NCI-H128 (cell line): ENCODE measurements around the gene CLMN.

Experiments used
- DNase-seq: peaks from one replicate; lab custom pipeline; 2025; ENCODE audit not compliant: unreplicated experiment; lab: John Stamatoyannopoulos, UW

Gene CLMN

GRCh38 chr14:95341564-95341963 is 21.9 kb upstream of the CLMN start:
- no peak for DNase-seq

- no peak for DNase-seq
Measured at GRCh38 chr14:95341115-95341514, 21.4 kb upstream of the CLMN start.

GRCh38 chr14:95340201-95340697 is 20.5 kb upstream of the CLMN start:
- DNase-seq: no peak

GRCh38 chr14:95339301-95339865 is 19.7 kb upstream of the CLMN start:
- DNase-seq: no peak

- no peak for DNase-seq
Measured at GRCh38 chr14:95338436-95338835, 18.7 kb upstream of the CLMN start.

- no peak for DNase-seq
Measured at GRCh38 chr14:95337041-95337595, 17.4 kb upstream of the CLMN start.

- DNase-seq: no peak
Measured at GRCh38 chr14:95336192-95336760, 16.6 kb upstream of the CLMN start.

GRCh38 chr14:95335071-95335470 is 15.4 kb upstream of the CLMN start:
- DNase-seq: no peak

GRCh38 chr14:95334044-95334443 is 14.3 kb upstream of the CLMN start:
- no peak for DNase-seq

- no peak for DNase-seq
Measured at GRCh38 chr14:95332641-95333040, 12.9 kb upstream of the CLMN start.

- DNase-seq: no peak
Measured at GRCh38 chr14:95331708-95332408, 12.2 kb upstream of the CLMN start.

GRCh38 chr14:95330591-95331370 is 11.1 kb upstream of the CLMN start:
- no peak for DNase-seq

GRCh38 chr14:95329941-95330340 is 10.2 kb upstream of the CLMN start:
- no peak for DNase-seq

- no peak for DNase-seq
Measured at GRCh38 chr14:95328729-95329503, 9.2 kb upstream of the CLMN start.

- DNase-seq: no peak
Measured at GRCh38 chr14:95327558-95328374, 8.1 kb upstream of the CLMN start.

- no peak for DNase-seq
Measured at GRCh38 chr14:95326987-95327386, 7.3 kb upstream of the CLMN start.

GRCh38 chr14:95323917-95324316 is 4.2 kb upstream of the CLMN start:
- DNase-seq: no peak

GRCh38 chr14:95323361-95323760 is 3.7 kb upstream of the CLMN start:
- DNase-seq: no peak

- no peak for DNase-seq
Measured at GRCh38 chr14:95322651-95323050, 2.9 kb upstream of the CLMN start.
